DOHH2 (cell line): ENCODE data around the gene SLC6A1.

Source experiments
- CTCF ChIP-seq: fragments of 200-600 bp; sonication (generic); IDR thresholded peaks from one replicate; pipeline ENCODE4 v1.5.1; 2014; ENCODE audit warnings: antibody characterized with exemption, mild to moderate bottlenecking, low read depth, low read length; ENCODE audit not compliant: poor library complexity, severe bottlenecking
- EZH2phosphoT487 ChIP-seq: fragments of 200-600 bp; sonication (generic); IDR thresholded peaks from 2 replicates; pipeline ENCODE4 v1.6.1; 2017; ENCODE audit warnings: borderline replicate concordance, mild to moderate bottlenecking, antibody characterized with exemption, low read length, moderate library complexity, mixed read lengths

GRCh38 chr3:11060500-11061251 lies 68.1 kb downstream of the SLC6A1 start:
- peak; percentile 76 for TF ChIP-seq CTCF
- TF ChIP-seq EZH2phosphoT487, result no peak
